ENCODE results near the gene SH3BGRL2.

DNA sequence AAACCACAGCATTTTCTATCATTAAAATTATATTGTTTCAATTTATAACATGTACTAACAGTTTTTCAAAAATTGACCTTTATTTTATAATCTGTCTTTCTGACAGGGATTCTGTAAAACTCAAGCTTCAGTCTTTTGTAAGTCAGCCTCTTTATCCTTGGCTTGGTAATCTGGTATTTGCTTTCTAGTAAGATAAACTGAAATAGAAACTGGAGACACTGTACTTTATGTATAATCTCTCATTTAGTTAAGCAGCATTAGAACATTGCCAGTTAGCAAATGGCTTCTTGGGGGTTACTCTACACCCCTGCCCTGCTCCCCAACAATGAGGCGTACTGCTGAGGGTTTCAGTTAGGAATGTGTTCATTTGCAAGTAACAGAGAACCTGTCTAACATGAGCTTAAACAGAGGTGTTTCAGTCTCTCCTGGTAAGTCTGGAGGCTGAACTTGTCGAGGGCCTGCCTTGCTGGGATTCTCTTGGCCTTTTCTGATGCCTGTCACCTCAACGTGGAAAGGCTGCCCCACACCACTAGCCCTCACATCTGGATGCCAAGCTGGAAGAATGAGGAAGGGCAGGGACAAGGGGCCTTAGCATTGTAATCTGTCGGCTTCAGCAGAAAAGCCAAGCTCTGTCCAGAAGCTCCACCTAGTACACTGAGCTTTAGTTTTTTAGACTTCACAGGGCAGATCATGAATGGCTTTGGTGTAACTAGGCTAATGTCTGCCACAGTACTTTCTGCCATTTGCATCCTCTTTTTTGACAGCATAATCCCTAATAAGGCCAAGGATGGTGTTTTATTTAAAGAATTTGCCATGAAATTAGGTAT, 34.8 kb downstream of the SH3BGRL2 start:
- TF ChIP-seq CTCF (IDR thresholded peaks at IDR 0.05): no peak
- TF ChIP-seq POLR2A (IDR thresholded peaks at IDR 0.05): no peak

Data from heart left ventricle (tissue), 13 donors.